Ishikawa (cell line): ENCODE measurements around the gene MTUS2.

Source experiments
- CEBPB ChIP-seq: IDR thresholded peaks from 2 replicates; pipeline ENCODE4 v1.6.1; 2012
- CREB1 ChIP-seq: IDR thresholded peaks from 2 replicates; pipeline ENCODE4 v1.6.1; 2012; ENCODE audit warnings: low read depth
- EGR1 ChIP-seq: IDR thresholded peaks from 2 replicates; pipeline ENCODE4 v1.6.1; 2012
- EP300 ChIP-seq: IDR thresholded peaks from 2 replicates; pipeline ENCODE4 v1.6.1; 2012; ENCODE audit warnings: borderline replicate concordance
- FOXM1 ChIP-seq: IDR thresholded peaks from 2 replicates; pipeline ENCODE4 v1.6.1; 2012; ENCODE audit warnings: low read depth, borderline replicate concordance
- NFIC ChIP-seq: IDR thresholded peaks from 2 replicates; pipeline ENCODE4 v1.6.1; 2012
- RAD21 ChIP-seq: IDR thresholded peaks from 2 replicates; pipeline ENCODE4 v1.6.1; 2012; ENCODE audit warnings: low read depth
- TAF1 ChIP-seq: IDR thresholded peaks from 2 replicates; pipeline ENCODE4 v1.6.1; 2012; ENCODE audit warnings: low read depth, mild to moderate bottlenecking
- TCF12 ChIP-seq: IDR thresholded peaks from 2 replicates; pipeline ENCODE4 v1.6.1; 2012; ENCODE audit warnings: low read depth
- TEAD4 ChIP-seq: IDR thresholded peaks from 2 replicates; pipeline ENCODE4 v1.6.1; 2012
- YY1 ChIP-seq: IDR thresholded peaks from 2 replicates; pipeline ENCODE4 v1.6.1; 2012; ENCODE audit warnings: low read depth
- ZBTB7A ChIP-seq: IDR thresholded peaks from 2 replicates; pipeline ENCODE4 v1.6.1; 2012; ENCODE audit warnings: low read depth
- TF ChIP-seq, protein P1 (sequence below): IDR thresholded peaks from 2 replicates; pipeline ENCODE4 v1.6.1; 2012
- TF ChIP-seq, protein P2 (sequence below): IDR thresholded peaks from 2 replicates; pipeline ENCODE4 v1.6.1; 2012; ENCODE audit warnings: low read depth, mild to moderate bottlenecking
- TF ChIP-seq, protein P3 (sequence below): IDR thresholded peaks from 2 replicates; pipeline ENCODE4 v1.6.1; 2012

MTUS2 gene

DNA sequence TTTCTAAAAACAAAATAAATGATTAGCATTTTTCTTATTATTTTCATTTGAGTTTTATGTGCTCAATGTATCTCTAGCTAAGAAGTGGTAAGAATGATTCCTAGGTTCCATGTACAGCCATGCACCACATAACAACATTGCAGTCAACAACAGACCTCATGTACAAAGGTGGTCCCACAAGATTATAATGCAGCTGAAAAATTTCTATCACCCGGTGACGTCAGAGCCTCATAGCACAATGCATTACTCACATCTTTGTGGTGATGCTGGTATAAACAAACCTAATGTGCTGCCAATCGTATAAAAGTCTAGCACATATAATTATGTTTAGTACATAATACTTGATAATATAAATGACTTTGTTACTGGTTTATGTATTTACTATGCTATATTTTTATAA lies 654.9 kb downstream of the MTUS2 start:
- TF ChIP-seq YY1 = no peak

DNA sequence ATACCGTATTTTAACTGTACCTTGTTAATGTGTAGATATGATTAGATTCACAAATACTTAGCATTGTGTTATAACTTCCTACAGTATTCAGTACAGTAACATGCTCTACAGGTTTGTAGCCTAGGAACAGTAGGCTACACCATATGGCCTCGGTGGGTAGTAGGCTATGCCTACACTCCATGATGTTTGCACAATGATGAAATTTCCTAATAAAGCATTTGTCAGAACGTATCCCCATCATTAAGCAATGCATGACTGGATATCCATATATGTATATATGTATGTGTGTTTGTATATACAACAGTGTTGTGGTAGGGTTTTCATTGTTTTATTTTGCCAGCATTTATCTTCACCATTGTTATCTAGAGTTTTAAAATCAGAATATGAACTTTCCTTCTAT lies 655.9 kb downstream of the MTUS2 start:
- TF ChIP-seq RAD21 (no peak), TEAD4 (no peak), FOXM1 (no peak), EGR1 (no peak), YY1 (no peak), ZBTB7A (no peak), TCF12 (no peak), CREB1 (no peak), NFIC (no peak)
- TF ChIP-seq, protein P1, sequence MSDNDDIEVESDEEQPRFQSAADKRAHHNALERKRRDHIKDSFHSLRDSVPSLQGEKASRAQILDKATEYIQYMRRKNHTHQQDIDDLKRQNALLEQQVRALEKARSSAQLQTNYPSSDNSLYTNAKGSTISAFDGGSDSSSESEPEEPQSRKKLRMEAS = no peak
- TF ChIP-seq, protein P2, sequence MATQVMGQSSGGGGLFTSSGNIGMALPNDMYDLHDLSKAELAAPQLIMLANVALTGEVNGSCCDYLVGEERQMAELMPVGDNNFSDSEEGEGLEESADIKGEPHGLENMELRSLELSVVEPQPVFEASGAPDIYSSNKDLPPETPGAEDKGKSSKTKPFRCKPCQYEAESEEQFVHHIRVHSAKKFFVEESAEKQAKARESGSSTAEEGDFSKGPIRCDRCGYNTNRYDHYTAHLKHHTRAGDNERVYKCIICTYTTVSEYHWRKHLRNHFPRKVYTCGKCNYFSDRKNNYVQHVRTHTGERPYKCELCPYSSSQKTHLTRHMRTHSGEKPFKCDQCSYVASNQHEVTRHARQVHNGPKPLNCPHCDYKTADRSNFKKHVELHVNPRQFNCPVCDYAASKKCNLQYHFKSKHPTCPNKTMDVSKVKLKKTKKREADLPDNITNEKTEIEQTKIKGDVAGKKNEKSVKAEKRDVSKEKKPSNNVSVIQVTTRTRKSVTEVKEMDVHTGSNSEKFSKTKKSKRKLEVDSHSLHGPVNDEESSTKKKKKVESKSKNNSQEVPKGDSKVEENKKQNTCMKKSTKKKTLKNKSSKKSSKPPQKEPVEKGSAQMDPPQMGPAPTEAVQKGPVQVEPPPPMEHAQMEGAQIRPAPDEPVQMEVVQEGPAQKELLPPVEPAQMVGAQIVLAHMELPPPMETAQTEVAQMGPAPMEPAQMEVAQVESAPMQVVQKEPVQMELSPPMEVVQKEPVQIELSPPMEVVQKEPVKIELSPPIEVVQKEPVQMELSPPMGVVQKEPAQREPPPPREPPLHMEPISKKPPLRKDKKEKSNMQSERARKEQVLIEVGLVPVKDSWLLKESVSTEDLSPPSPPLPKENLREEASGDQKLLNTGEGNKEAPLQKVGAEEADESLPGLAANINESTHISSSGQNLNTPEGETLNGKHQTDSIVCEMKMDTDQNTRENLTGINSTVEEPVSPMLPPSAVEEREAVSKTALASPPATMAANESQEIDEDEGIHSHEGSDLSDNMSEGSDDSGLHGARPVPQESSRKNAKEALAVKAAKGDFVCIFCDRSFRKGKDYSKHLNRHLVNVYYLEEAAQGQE = no peak

DNA sequence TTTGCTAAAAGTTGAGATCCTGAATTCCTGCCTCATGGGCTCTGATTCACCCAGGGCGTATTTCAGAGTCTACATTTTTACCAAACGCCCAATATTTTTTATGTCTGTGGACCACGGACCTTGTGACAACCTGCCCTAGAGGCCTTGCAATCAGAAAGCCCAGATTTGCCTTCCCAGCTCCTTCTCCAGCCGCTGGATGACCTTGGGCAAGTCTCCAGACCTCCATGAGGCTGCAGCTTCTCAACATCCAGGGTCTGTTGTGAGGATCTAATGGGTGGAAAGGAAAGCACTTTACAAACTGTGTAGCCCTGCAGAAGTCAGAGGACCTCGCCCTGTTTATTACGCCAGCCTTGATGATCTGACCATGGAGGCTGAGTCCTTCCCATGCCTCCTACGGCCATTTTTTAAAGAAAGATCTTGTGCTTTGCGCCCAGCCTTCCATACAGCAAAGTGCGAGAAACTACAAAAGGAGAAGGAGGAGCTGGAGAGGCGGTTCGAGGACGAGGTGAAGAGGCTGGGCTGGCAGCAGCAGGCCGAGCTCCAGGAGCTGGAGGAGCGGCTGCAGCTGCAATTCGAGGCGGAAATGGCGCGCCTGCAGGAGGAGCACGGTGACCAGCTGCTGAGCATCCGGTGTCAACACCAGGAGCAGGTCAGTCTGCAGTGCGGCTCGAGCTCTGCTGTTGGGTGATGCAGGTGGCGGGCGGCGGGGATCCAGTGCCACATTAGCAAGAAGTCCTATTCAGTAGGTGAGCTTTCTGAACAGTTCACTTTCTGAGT lies 659.8 kb downstream of the MTUS2 start:
- TF ChIP-seq, protein P1 = no peak
- TF ChIP-seq EGR1 = no peak
- TF ChIP-seq ZBTB7A = no peak
- TF ChIP-seq, protein P3, sequence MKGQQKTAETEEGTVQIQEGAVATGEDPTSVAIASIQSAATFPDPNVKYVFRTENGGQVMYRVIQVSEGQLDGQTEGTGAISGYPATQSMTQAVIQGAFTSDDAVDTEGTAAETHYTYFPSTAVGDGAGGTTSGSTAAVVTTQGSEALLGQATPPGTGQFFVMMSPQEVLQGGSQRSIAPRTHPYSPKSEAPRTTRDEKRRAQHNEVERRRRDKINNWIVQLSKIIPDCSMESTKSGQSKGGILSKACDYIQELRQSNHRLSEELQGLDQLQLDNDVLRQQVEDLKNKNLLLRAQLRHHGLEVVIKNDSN = no peak
- no peak for TF ChIP-seq NFIC
- TF ChIP-seq CREB1 = no peak

DNA sequence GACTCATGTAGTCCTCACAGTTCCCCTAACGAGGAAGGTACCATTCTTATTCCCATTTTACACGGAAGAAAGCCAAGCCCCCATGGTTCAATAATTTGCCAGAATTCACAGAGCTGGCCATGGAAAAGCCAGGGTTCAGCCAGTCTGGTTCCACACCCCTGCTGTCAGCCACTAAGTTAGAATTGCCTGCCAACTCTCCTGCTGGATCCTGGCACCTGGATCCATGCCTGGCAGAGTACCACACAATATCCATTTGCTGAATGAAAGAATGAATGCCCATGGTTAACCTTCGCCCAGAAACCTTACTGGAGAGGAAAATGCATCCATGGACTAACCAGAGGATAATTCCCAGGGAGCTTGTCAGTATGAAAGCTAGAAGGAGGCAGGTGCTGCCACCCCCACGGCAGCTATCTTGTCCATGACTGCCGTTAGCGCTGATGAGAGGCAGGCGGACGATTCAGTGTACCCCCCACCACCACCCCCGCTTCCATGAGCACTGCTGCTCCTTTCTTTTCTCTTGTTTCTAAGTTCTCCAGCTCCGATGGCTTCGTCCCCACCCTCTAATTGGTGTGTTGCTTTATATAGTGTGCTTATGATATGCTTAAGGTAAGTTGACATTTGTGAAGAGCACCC lies 660.9 kb downstream of the MTUS2 start:
- TF ChIP-seq, protein P3 = no peak
- TF ChIP-seq TEAD4 = no peak
- TF ChIP-seq, protein P2 = no peak
- TF ChIP-seq TCF12 = no peak
- TF ChIP-seq CEBPB = no peak
- TF ChIP-seq, protein P1 = no peak
- TF ChIP-seq EGR1 = no peak
- TF ChIP-seq NFIC = no peak
- TF ChIP-seq FOXM1 = no peak

DNA sequence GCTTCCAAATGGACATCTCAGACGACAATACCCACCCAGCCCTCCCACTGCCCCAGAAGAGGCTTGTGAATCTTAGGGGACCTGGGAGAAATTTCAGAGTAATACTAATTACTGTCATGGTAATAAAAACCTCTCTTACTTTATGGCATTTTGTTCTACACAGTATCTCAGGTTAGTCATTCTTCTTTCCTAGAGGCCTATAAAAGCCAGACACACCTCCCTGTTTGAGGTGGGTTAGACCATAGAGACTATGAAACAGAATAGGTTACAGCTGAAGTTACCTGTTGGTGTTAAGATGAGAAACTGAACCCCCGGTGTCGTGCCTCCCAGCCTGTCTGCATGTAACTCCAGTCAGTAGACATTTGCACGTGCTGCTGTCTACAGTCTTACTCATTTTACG lies 661.5 kb downstream of the MTUS2 start:
- TF ChIP-seq YY1 (no peak), NFIC (no peak), TAF1 (no peak), TEAD4 (no peak), CREB1 (no peak), TCF12 (no peak), FOXM1 (no peak), RAD21 (no peak), ZBTB7A (no peak), EGR1 (no peak), CEBPB (no peak), EP300 (no peak)
- TF ChIP-seq, protein P2 = no peak
- TF ChIP-seq, protein P1 = no peak
- TF ChIP-seq, protein P3 = no peak
